Neural cell (in vitro differentiated cells): ENCODE results near the gene TRAF3. TPM values are rescaled to one million over a fixed set of nuclear protein-coding genes. Genes with fewer than 3 reads are reported as not detected.

Experiments
- H2AFZ ChIP-seq: fragments of 200-600, 300-800 bp; sonication (generic), shearing (Covaris generic); 2 replicates; pipeline ENCODE4 v1.6.0; 2014; ENCODE audit warnings: low read depth, mild to moderate bottlenecking, antibody characterized with exemption, low read length, moderate library complexity
- H3F3A ChIP-seq: fragments of 200-600 bp; shearing (Covaris generic); 2 replicates; pipeline ENCODE4 v1.6.1; 2016; ENCODE audit warnings: mild to moderate bottlenecking, moderate library complexity, mixed read lengths, antibody characterized with exemption, low read length; ENCODE audit not compliant: insufficient read depth, poor library complexity, severe bottlenecking
- H3K27ac ChIP-seq: fragments of 200-600, 300-800 bp; sonication (generic), shearing (Covaris generic); 2 replicates; pipeline ENCODE4 v1.5.1; 2014; ENCODE audit warnings: mild to moderate bottlenecking, low read length, moderate library complexity
- H3K27me3 ChIP-seq: fragments of 300-800, 200-600 bp; sonication (generic), shearing (Covaris generic); 2 replicates; pipeline ENCODE4 v1.6.0; 2014; ENCODE audit warnings: mild to moderate bottlenecking, low read depth, low read length, moderate library complexity; ENCODE audit not compliant: insufficient read depth
- H3K36me3 ChIP-seq: fragments of 300-800, 200-600 bp; sonication (generic), shearing (Covaris generic); 2 replicates; pipeline ENCODE4 v1.5.1; 2014; ENCODE audit warnings: mild to moderate bottlenecking, antibody characterized with exemption, low read length, moderate library complexity; ENCODE audit not compliant: insufficient read depth
- H3K4me2 ChIP-seq: fragments of 300-800, 200-600 bp; sonication (generic), shearing (Covaris generic); 2 replicates; pipeline ENCODE4 v1.6.0; 2014; ENCODE audit warnings: mild to moderate bottlenecking, low read length
- H3K4me3 ChIP-seq: fragments of 300-800, 200-600 bp; sonication (generic), shearing (Covaris generic); 2 replicates; pipeline ENCODE4 v1.5.1; 2014; ENCODE audit warnings: mild to moderate bottlenecking, low read length, moderate library complexity
- H3K79me2 ChIP-seq: fragments of 200-600 bp; shearing (Covaris generic); replicated peaks from 2 replicates; pipeline ENCODE4 v1.6.0; 2014; ENCODE audit warnings: mild to moderate bottlenecking, low read length, moderate library complexity; ENCODE audit not compliant: insufficient read depth
- H3K9ac ChIP-seq: fragments of 300-800, 200-600 bp; sonication (generic), shearing (Covaris generic); 2 replicates; pipeline ENCODE4 v1.6.1; 2016; ENCODE audit warnings: mild to moderate bottlenecking, low read length, mixed read lengths
- H3K9me2 ChIP-seq: fragments of 200-600 bp; shearing (Covaris generic); 2 replicates; pipeline ENCODE4 v1.6.1; 2016; ENCODE audit warnings: mild to moderate bottlenecking, low read length, mixed read lengths; ENCODE audit not compliant: insufficient read depth
- H3K9me3 ChIP-seq: fragments of 200-600, 300-800 bp; sonication (generic), shearing (Covaris generic); 2 replicates; pipeline ENCODE4 v1.6.1; 2016; ENCODE audit warnings: mild to moderate bottlenecking, mixed run types, low read length, moderate library complexity, mixed read lengths
- H4K20me1 ChIP-seq: fragments of 200-600 bp; shearing (Covaris generic); 2 replicates; pipeline ENCODE4 v1.6.1; 2016; ENCODE audit warnings: mild to moderate bottlenecking, mixed run types; ENCODE audit not compliant: insufficient read depth
- EP300 ChIP-seq: fragments of 450-650 bp; conservative IDR thresholded peaks from 2 replicates; pipeline ENCODE4 v1.6.1; 2014; ENCODE audit warnings: antibody characterized with exemption, mild to moderate bottlenecking, moderate library complexity; ENCODE audit not compliant: poor library complexity, severe bottlenecking
- EZH2 ChIP-seq: fragments of 200-600, 300-800 bp; shearing (Covaris generic), sonication (generic); IDR thresholded peaks from 2 replicates; pipeline ENCODE4 v1.6.1; 2014; ENCODE audit warnings: antibody characterized with exemption, low read length, borderline replicate concordance, mild to moderate bottlenecking; ENCODE audit not compliant: insufficient read depth, poor library complexity, severe bottlenecking
- MXI1 ChIP-seq: fragments of 450-650 bp; conservative IDR thresholded peaks from 2 replicates; pipeline ENCODE4 v1.6.1; 2014; ENCODE audit warnings: antibody characterized with exemption, mild to moderate bottlenecking; ENCODE audit not compliant: poor library complexity, severe bottlenecking
- POLR2AphosphoS5 ChIP-seq: IDR thresholded peaks from 2 replicates; pipeline ENCODE4 v1.6.1; 2012
- RAD21 ChIP-seq: fragments of 450-650 bp; conservative IDR thresholded peaks from 2 replicates; pipeline ENCODE4 v1.6.1; 2014; ENCODE audit warnings: antibody characterized with exemption, mild to moderate bottlenecking, moderate library complexity
- SMC3 ChIP-seq: fragments of 450-650 bp; conservative IDR thresholded peaks from 2 replicates; pipeline ENCODE4 v1.6.1; 2014; ENCODE audit warnings: antibody characterized with exemption, mild to moderate bottlenecking, moderate library complexity; ENCODE audit not compliant: poor library complexity
- TAF1 ChIP-seq: IDR thresholded peaks from 2 replicates; pipeline ENCODE4 v1.6.1; 2012; ENCODE audit warnings: low read depth
- polyA plus RNA-seq: library from polyadenylated mRNA; depleted of rRNA; stranded (reverse); fragments of >200 nt; gene quantifications from 2 replicates; pipeline ENCODE4 v1.2.3, GENCODE V29; 2014
- TF ChIP-seq, protein P1 (sequence below): IDR thresholded peaks from 2 replicates; pipeline ENCODE4 v1.6.1; 2012; ENCODE audit warnings: borderline replicate concordance
- TF ChIP-seq, protein P2 (sequence below): fragments of 450-650 bp; IDR thresholded peaks from 2 replicates; pipeline ENCODE4 v1.5.1; 2014; ENCODE audit warnings: antibody characterized with exemption, mild to moderate bottlenecking, moderate library complexity; ENCODE audit not compliant: poor library complexity, severe bottlenecking

TRAF3 gene
- polyA plus RNA-seq, 1 donor from 2014 or later = 13.3 TPM

DNA sequence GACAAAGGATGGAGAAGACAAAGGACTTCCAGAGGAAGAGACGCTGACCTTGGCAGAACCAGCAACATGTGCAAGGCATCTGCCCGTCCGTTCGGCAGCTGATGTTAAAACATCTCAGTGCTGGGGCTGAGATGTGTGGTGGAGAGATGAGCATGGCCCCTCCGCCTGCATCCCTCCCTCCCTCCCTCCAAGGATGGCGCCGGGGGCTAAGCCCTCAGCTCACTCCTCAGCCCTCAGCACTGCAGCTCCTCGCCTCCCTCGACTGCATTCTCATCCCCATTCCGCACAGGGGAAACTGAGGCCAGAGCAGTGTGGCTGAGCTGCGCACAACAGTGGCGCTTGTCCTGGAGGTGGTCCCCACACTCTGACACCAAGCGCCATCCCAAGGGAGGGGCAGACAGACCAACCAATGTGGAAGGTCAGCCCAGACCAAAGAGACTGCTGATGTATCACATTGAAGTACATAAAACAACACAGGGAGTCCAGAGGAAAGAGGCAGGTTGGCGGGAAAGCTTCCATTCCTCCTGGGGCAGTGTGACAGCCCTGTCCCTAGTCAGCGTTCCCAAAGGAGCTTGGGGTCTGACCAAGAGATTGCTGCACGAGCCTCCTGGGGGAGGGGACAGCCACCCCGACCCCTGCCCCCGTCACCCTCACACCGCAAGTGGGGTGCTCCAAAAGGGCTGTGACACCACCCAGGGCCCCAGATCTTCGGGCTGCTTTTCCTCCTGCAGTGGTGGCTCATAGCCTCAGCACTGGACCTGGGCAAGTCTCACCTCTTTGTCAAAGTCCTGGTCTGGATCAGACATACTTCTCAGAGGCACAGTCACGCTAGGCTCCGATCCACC lies 160.3 kb downstream of the TRAF3 start:
- TF ChIP-seq POLR2AphosphoS5 = no peak
- no peak for TF ChIP-seq TAF1
- TF ChIP-seq MXI1 = no peak
- no peak for TF ChIP-seq EZH2
- TF ChIP-seq, protein P1, sequence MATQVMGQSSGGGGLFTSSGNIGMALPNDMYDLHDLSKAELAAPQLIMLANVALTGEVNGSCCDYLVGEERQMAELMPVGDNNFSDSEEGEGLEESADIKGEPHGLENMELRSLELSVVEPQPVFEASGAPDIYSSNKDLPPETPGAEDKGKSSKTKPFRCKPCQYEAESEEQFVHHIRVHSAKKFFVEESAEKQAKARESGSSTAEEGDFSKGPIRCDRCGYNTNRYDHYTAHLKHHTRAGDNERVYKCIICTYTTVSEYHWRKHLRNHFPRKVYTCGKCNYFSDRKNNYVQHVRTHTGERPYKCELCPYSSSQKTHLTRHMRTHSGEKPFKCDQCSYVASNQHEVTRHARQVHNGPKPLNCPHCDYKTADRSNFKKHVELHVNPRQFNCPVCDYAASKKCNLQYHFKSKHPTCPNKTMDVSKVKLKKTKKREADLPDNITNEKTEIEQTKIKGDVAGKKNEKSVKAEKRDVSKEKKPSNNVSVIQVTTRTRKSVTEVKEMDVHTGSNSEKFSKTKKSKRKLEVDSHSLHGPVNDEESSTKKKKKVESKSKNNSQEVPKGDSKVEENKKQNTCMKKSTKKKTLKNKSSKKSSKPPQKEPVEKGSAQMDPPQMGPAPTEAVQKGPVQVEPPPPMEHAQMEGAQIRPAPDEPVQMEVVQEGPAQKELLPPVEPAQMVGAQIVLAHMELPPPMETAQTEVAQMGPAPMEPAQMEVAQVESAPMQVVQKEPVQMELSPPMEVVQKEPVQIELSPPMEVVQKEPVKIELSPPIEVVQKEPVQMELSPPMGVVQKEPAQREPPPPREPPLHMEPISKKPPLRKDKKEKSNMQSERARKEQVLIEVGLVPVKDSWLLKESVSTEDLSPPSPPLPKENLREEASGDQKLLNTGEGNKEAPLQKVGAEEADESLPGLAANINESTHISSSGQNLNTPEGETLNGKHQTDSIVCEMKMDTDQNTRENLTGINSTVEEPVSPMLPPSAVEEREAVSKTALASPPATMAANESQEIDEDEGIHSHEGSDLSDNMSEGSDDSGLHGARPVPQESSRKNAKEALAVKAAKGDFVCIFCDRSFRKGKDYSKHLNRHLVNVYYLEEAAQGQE = no peak
- TF ChIP-seq, protein P2, sequence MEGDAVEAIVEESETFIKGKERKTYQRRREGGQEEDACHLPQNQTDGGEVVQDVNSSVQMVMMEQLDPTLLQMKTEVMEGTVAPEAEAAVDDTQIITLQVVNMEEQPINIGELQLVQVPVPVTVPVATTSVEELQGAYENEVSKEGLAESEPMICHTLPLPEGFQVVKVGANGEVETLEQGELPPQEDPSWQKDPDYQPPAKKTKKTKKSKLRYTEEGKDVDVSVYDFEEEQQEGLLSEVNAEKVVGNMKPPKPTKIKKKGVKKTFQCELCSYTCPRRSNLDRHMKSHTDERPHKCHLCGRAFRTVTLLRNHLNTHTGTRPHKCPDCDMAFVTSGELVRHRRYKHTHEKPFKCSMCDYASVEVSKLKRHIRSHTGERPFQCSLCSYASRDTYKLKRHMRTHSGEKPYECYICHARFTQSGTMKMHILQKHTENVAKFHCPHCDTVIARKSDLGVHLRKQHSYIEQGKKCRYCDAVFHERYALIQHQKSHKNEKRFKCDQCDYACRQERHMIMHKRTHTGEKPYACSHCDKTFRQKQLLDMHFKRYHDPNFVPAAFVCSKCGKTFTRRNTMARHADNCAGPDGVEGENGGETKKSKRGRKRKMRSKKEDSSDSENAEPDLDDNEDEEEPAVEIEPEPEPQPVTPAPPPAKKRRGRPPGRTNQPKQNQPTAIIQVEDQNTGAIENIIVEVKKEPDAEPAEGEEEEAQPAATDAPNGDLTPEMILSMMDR = no peak
- TF ChIP-seq SMC3 = no peak
- no peak for TF ChIP-seq RAD21
- TF ChIP-seq EP300 = no peak

DNA sequence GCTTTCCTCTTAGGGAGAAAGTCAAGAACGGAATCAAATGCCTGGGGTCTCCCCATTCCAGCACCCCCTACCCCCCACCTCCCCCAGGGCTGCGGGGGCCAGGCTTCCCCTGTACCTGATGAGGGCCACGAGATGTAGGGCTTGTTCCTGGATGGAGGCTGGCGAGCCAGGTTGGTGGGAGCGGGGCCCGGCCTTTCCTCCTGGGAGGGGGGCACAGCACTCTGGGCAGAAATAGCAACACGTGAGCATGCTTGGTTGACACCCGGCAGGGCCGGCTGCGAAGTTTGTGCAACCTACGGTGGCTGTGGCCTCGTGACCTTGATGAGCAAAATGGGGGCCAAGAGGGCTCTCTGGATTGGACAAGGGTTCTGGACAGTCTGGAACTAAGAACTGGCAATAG lies 160.9 kb downstream of the TRAF3 start:
- H3K9me3 ChIP-seq = no peaks in the 10 kb centered on the region
- H3K4me2 ChIP-seq = no peak overlapping the region
- H2AFZ ChIP-seq = no peak overlapping the region
- TF ChIP-seq RAD21 (no peak), POLR2AphosphoS5 (no peak), EP300 (no peak), MXI1 (no peak), TAF1 (no peak), EZH2 (no peak), SMC3 (no peak)
- TF ChIP-seq, protein P2 = no peak
- TF ChIP-seq, protein P1 = no peak
- H3K36me3 ChIP-seq = no peaks in the 10 kb centered on the region
- H4K20me1 ChIP-seq = no peaks in the 10 kb centered on the region
- H3F3A ChIP-seq = no peaks in the 10 kb centered on the region
- no peak overlapping the region for H3K9ac ChIP-seq
- H3K4me3 ChIP-seq = no peak overlapping the region
- H3K9me2 ChIP-seq = no peaks in the 10 kb centered on the region
- H3K79me2 ChIP-seq = no peaks in the 10 kb centered on the region
- no peaks in the 10 kb centered on the region for H3K27me3 ChIP-seq
- no peak overlapping the region for H3K27ac ChIP-seq

More for the DNA sequence above, 160.3 kb downstream of the TRAF3 start:
- Histone ChIP-seq H3K27ac (no peak overlapping the region), H3K9me3 (no peaks in the 10 kb centered on the region), H2AFZ (no peak overlapping the region), H3K4me3 (no peak overlapping the region), H3K9me2 (no peaks in the 10 kb centered on the region), H3K9ac (no peak overlapping the region), H3K27me3 (no peaks in the 10 kb centered on the region), H3K4me2 (no peak overlapping the region), H4K20me1 (no peaks in the 10 kb centered on the region), H3K36me3 (no peaks in the 10 kb centered on the region), H3F3A (no peaks in the 10 kb centered on the region), H3K79me2 (no peaks in the 10 kb centered on the region)
